Body of pancreas (tissue), 4 donors: ENCODE data around the gene PRPF40A.

Experiments used
- CTCF ChIP-seq, 7 experiments: fragments of 450-650 bp in 4 of 7; fragments of 200-600 bp in 3 of 7; sonication (generic) in 3 of 7; IDR thresholded peaks; one replicate each; pipeline ENCODE4 v1.5.1; 2016 to 2019; ENCODE audit warnings: antibody characterized with exemption in 7 of 7
- POLR2A ChIP-seq, 3 donors: fragments of 450-650 bp; IDR thresholded peaks; one replicate each; pipeline ENCODE4 v1.6.1; 2016; ENCODE audit warnings: antibody characterized with exemption in 3 of 3, mild to moderate bottlenecking in 2 of 3

DNA sequence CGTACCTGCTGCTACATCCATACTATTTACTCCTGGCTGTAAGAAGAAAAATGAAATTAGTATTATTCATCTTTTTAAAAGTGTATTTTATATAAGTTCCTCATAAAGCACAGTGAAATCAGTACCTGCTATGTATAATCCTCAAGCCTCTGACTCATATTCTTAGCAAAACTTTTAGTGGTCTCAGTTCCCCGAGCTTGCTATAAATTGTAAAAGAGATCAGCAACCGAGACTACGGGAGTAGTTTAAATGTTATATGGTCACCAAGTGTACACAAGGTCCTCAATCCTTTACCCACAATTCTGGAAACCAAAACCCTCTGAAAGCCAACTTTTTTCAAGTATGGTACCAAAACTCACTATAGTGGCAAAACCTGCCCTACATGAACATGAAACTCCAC is 24.2 kb downstream of the PRPF40A start:
- TF ChIP-seq CTCF (IDR thresholded peaks at IDR 0.05) (no peak), POLR2A (IDR thresholded peaks at IDR 0.05) (no peak)
